HepG2 (cell line): ENCODE data around the gene HELZ. TPM values are rescaled to one million over a fixed set of nuclear protein-coding genes. Genes with fewer than 3 reads are reported as not detected.
A peak's percentile ranks its signal among the peaks of the same experiment; 100 is the strongest.

Experiments used
- CTCF ChIP-seq: sonication (generic); formaldehyde crosslinking; IDR thresholded peaks from 2 replicates; pipeline ENCODE4 v1.5.0; 2020; ENCODE audit warnings: mild to moderate bottlenecking, missing genetic modification reagents, moderate library complexity
- DMTF1 ChIP-seq: sonication (generic); formaldehyde crosslinking; IDR thresholded peaks from 2 replicates; pipeline ENCODE4 v1.4.0; 2020; ENCODE audit warnings: mild to moderate bottlenecking, missing genetic modification reagents
- FOXC1 ChIP-seq: sonication (generic); formaldehyde crosslinking; IDR thresholded peaks from 2 replicates; pipeline ENCODE4 v1.8.0; 2022; ENCODE audit warnings: mild to moderate bottlenecking, missing genetic modification reagents, borderline replicate concordance
- GLMP ChIP-seq: sonication (generic); formaldehyde crosslinking; IDR thresholded peaks from 2 replicates; pipeline ENCODE4 v1.9.0; 2021; ENCODE audit warnings: missing genetic modification reagents, mild to moderate bottlenecking, borderline replicate concordance
- IKZF5 ChIP-seq: IDR thresholded peaks from 2 replicates; pipeline ENCODE4 v1.6.1; 2018; ENCODE audit warnings: missing genetic modification reagents, mild to moderate bottlenecking, missing compliant biosample characterization
- KLF11 ChIP-seq: IDR thresholded peaks from 2 replicates; pipeline ENCODE4 v1.6.1; 2016; ENCODE audit warnings: missing compliant biosample characterization
- MLLT10 ChIP-seq: sonication (generic); formaldehyde crosslinking; IDR thresholded peaks from 2 replicates; pipeline ENCODE4 v1.4.0; 2020; ENCODE audit warnings: missing genetic modification reagents
- MTA3 ChIP-seq: sonication (generic); formaldehyde crosslinking; IDR thresholded peaks from 2 replicates; pipeline ENCODE4 v1.4.0; 2020; ENCODE audit warnings: missing genetic modification reagents
- PHF20 ChIP-seq: sonication (generic); formaldehyde crosslinking; IDR thresholded peaks from 2 replicates; pipeline ENCODE4 v1.5.0; 2020; ENCODE audit warnings: mild to moderate bottlenecking, missing genetic modification reagents
- SOX6 ChIP-seq, 2 experiments: fragments of 450-650 bp in 1 of 2; sonication (generic) in 1 of 2; formaldehyde crosslinking in 1 of 2; IDR thresholded peaks; 2 replicates each; pipeline versions ENCODE4 v1.4.0 to v1.6.1; 2017 to 2020; ENCODE audit warnings: antibody characterized with exemption in 1 of 2, mild to moderate bottlenecking in 1 of 2, missing genetic modification reagents in 1 of 2
- ZNF138 ChIP-seq: sonication (generic); formaldehyde crosslinking; IDR thresholded peaks from 2 replicates; pipeline ENCODE4 v1.5.0; 2020; ENCODE audit warnings: mild to moderate bottlenecking, low read depth, missing genetic modification reagents
- ZNF335 ChIP-seq: sonication (generic); formaldehyde crosslinking; IDR thresholded peaks from 2 replicates; pipeline ENCODE4 v1.4.0; 2020; ENCODE audit warnings: missing genetic modification reagents
- ZNF367 ChIP-seq: sonication (generic); formaldehyde crosslinking; IDR thresholded peaks from 2 replicates; pipeline ENCODE4 v1.4.0; 2020; ENCODE audit warnings: missing genetic modification reagents, borderline replicate concordance
- ZNF512 ChIP-seq: sonication (generic); formaldehyde crosslinking; IDR thresholded peaks from 2 replicates; pipeline ENCODE4 v1.4.0; 2020; ENCODE audit warnings: mild to moderate bottlenecking, missing genetic modification reagents
- ZXDC ChIP-seq: sonication (generic); formaldehyde crosslinking; IDR thresholded peaks from 2 replicates; pipeline ENCODE4 v1.5.0; 2020; ENCODE audit warnings: mild to moderate bottlenecking, missing genetic modification reagents
- polyA plus RNA-seq, 8 experiments: library from polyadenylated mRNA; depleted of rRNA in 3 of 8; stranded (reverse) in 7 of 8; unstranded in 1 of 8; fragments of >200 nt; fragmentation: Illumina TruSeq in 4 of 8; extraction: Trizol in 4 of 8; gene quantifications; 2 replicates each; pipeline versions ENCODE4 v1.2.1 to v1.2.3, GENCODE V29; 2011 to 2016; ENCODE audit warnings: low read depth in 4 of 8, missing spikeins in 1 of 8, mixed read lengths in 1 of 8; ENCODE audit not compliant: insufficient read depth in 1 of 8
- total RNA-seq, 5 experiments: library from RNA; depleted of rRNA; stranded (reverse); fragments of >200 nt; fragmentation: Illumina TruSeq; extraction: Trizol; gene quantifications; 2 replicates each; pipeline ENCODE4 v1.2.3, GENCODE V29; 2016; ENCODE audit warnings: low read depth in 1 of 5

The HELZ gene
- total and polyA plus RNA-seq, 2 of the 13 experiments (the other 11 are each of a cell fraction or from before 2014, with no cell fraction given), result 35.3 to 52.4 TPM

GRCh38 chr17:67276075-67276474, 31.1 kb upstream of the HELZ start (continued):
- TF ChIP-seq ZNF512 (CRISPR knock-in tag) (no peak), ZNF335 (CRISPR knock-in tag) (peak; percentile 48; the same call in 1 of the 2 replicates), GLMP (no peak), ZNF138 (CRISPR knock-in tag) (no peak), ZXDC (CRISPR knock-in tag) (no peak), MTA3 (CRISPR knock-in tag) (no peak), CTCF (CRISPR knock-in tag) (peak; percentile 89), MLLT10 (CRISPR knock-in tag) (no peak), ZNF367 (CRISPR knock-in tag) (no peak), DMTF1 (no peak), SOX6 (IDR thresholded peaks at IDR 0.05) (no peak), SOX6 (CRISPR knock-in tag; IDR thresholded peaks at IDR 0.05) (no peak), IKZF5 (no peak), PHF20 (CRISPR knock-in tag) (no peak), FOXC1 (CRISPR knock-in tag) (no peak), KLF11 (CRISPR knock-in tag) (no peak)
